Adrenal gland (tissue), 12 donors: ENCODE data around the gene PRKCH. TPM values are rescaled to one million over a fixed set of nuclear protein-coding genes. Genes with fewer than 3 reads are reported as not detected.

Experiments used
- DNase-seq, 7 donors: peaks; one replicate each; pipeline ENCODE4 v3.0.0-alpha.2; 2019 to 2020
- H3K27ac ChIP-seq, 5 donors: fragments of 200-600 bp; sonication (generic) in 4 of 5; 1 replicate in 3 of 5; 2 replicates in 2 of 5; pipeline versions ENCODE4 v1.5.1 to v1.8.0; 2016 to 2020; ENCODE audit warnings: mild to moderate bottlenecking in 1 of 5
- H3K27me3 ChIP-seq: fragments of 200-600 bp; 2 replicates; pipeline ENCODE4 v1.8.0; 2021
- H3K36me3 ChIP-seq, 2 donors: fragments of 200-600 bp; replicated peaks in 1 of 2; 1 replicate in 1 of 2; 2 replicates in 1 of 2; pipeline versions ENCODE4 v1.5.1 to v1.8.0; 2018 to 2022
- H3K4me1 ChIP-seq, 2 donors: fragments of 200-600 bp; replicated peaks in 1 of 2; 1 replicate in 1 of 2; 2 replicates in 1 of 2; pipeline versions ENCODE4 v1.5.1 to v1.8.0; 2018 to 2021
- H3K4me3 ChIP-seq, 4 donors: fragments of 200-600 bp; sonication (generic) in 3 of 4; one replicate each; pipeline ENCODE4 v1.5.1; 2016 to 2018
- H3K9me3 ChIP-seq, 3 donors: fragments of 200-600 bp; sonication (generic) in 1 of 3; replicated peaks in 1 of 3; 1 replicate in 2 of 3; 2 replicates in 1 of 3; pipeline versions ENCODE4 v1.5.1 to v1.8.0; 2016 to 2021
- POLR2A ChIP-seq, 2 donors: fragments of 450-650 bp; IDR thresholded peaks; one replicate each; pipeline ENCODE4 v1.6.1; 2017; ENCODE audit warnings: antibody characterized with exemption in 2 of 2, mild to moderate bottlenecking in 2 of 2, moderate library complexity in 1 of 2
- WGBS, 4 donors: extraction: QIAGEN DNeasy Blood & Tissue Kit in 2 of 4; methylation state at CpG; one replicate each; pipeline versions ENCODE4 v1.1.5 to v1.1.7; 2013 to 2017; 5-methylcytosine and 5-hydroxymethylcytosine counted together
- intact Hi-C, 2 donors: fragments of 100-400 bp; cut with DNase I; formaldehyde crosslinking; loops; one replicate each; pipeline versions ENCODE4 v1.14.1 to v1.15.0; 2022 to 2023
- polyA plus RNA-seq, 3 donors: library from polyadenylated mRNA; stranded (reverse); fragments of 200-250 nt in 2 of 3; fragments of 350-450 nt in 1 of 3; fragmentation: Illumina TruSeq in 1 of 3; extraction: RNeasy Lipid Tissue Mini Kit (QIAGEN cat#74804) in 1 of 3; gene quantifications; one replicate each; pipeline ENCODE4 v1.2.3, GENCODE V29; 2013 to 2014
- total RNA-seq, 9 donors: library from RNA; depleted of rRNA in 4 of 9; stranded (reverse); fragments of >200 nt in 4 of 9; fragments of 120-200 nt in 1 of 9; fragmentation: NEBNext Ultra II Directional in 1 of 9; extraction: Animal tissue kit (Norgen Biotek cat#: 25700) in 1 of 9; gene quantifications; one replicate each; pipeline versions ENCODE4 v1.1.0 to v1.2.4, GENCODE V29; 2013 to 2023
- TF ChIP-seq, protein P1 (sequence below), 6 experiments: fragments of 450-650 bp in 4 of 6; fragments of 200-600 bp in 2 of 6; sonication (generic) in 1 of 6; IDR thresholded peaks; 1 replicate in 5 of 6; 2 replicates in 1 of 6; pipeline versions ENCODE4 v1.5.1 to v1.8.0; 2016 to 2021; ENCODE audit warnings: antibody characterized with exemption in 6 of 6, mild to moderate bottlenecking in 2 of 6, moderate library complexity in 1 of 6
- donor health status: healthy with polysubstance abuse.
- donor health status: Bipolar disorder and iron deficiency.
- donor health status: DM: yes; HTN: yes; CAD: no.
- donor health status: DM: no; HTN: no; CAD: no.
- donor health status: DM: no; HTN: no; CAD: no.
- donor health status: DM: yes; HTN: yes; CAD: no.

Gene PRKCH
- total and polyA plus RNA-seq, 12 donors: 7.8 to 28.1 (median 17.0) TPM

DNA sequence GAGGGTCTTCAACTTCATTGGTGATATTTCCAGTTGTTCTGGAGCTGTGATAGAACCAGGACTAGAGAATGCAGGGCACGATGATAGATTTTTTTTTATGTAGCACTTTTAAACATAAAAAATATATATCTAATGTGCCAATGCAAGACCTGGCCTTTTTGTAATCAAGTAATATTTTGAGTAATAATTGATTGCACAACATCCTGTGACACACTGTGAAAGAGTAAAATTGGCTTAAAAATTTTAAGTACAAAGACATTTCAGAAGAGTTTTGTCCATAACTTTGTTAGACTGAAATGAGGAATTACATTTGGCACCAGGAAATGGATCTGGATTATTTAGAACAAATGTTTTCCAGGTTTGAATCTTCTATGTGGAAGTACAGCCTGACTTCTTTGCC is 22.1 kb downstream of the PRKCH start:
- H3K27ac ChIP-seq: peak overlapping the region in 3 of 5 donors; percentile 13 to 91 (median 67)
- WGBS, 4 donors: 64 to 69% (median 68%) methylated on average over 1 of the region's 1 CpG
- H3K4me1 ChIP-seq: peaks cover 0 to 9% of the 10 kb centered on the region in 2 donors
- H3K27me3 ChIP-seq: no peaks in the 10 kb centered on the region
- H3K9me3 ChIP-seq: no peaks in the 10 kb centered on the region
- no peaks in the 10 kb centered on the region for H3K36me3 ChIP-seq
- TF ChIP-seq, protein P1, sequence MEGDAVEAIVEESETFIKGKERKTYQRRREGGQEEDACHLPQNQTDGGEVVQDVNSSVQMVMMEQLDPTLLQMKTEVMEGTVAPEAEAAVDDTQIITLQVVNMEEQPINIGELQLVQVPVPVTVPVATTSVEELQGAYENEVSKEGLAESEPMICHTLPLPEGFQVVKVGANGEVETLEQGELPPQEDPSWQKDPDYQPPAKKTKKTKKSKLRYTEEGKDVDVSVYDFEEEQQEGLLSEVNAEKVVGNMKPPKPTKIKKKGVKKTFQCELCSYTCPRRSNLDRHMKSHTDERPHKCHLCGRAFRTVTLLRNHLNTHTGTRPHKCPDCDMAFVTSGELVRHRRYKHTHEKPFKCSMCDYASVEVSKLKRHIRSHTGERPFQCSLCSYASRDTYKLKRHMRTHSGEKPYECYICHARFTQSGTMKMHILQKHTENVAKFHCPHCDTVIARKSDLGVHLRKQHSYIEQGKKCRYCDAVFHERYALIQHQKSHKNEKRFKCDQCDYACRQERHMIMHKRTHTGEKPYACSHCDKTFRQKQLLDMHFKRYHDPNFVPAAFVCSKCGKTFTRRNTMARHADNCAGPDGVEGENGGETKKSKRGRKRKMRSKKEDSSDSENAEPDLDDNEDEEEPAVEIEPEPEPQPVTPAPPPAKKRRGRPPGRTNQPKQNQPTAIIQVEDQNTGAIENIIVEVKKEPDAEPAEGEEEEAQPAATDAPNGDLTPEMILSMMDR (IDR thresholded peaks at IDR 0.05): no peak
- no peak for TF ChIP-seq POLR2A (IDR thresholded peaks at IDR 0.05)
- DNase-seq: no peak
- no peak overlapping the region for H3K4me3 ChIP-seq
- intact Hi-C loops: no loop called here

DNA sequence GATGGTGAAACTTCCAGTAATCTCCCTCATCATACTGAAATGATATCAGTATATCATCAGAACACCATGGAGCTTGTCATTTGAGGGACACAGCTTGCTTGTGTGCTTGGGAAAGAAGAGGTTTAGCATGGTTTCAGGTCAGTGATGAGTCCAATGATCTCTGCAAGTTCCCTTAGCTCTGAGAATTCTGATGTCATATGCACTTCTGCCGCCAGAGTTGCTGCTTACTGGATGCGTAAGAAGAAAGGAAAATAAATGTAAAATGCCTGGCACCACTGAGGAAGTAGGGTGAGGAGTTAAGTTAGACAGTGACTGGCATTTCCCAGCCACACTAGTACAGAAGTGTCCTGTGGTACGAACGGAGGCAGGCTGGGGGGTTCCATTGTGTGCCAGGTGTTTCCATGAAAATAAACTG is 22.6 kb downstream of the PRKCH start:
- TF ChIP-seq, protein P1 (IDR thresholded peaks at IDR 0.05): peak in 1 of 6 experiments; percentile 7
- no peak for TF ChIP-seq POLR2A (IDR thresholded peaks at IDR 0.05)
- peak in 2 of 7 donors; percentile 21 to 57 for DNase-seq
- H3K27ac ChIP-seq: peak overlapping the region in 4 of 5 donors; percentile 13 to 91 (median 53)

DNA sequence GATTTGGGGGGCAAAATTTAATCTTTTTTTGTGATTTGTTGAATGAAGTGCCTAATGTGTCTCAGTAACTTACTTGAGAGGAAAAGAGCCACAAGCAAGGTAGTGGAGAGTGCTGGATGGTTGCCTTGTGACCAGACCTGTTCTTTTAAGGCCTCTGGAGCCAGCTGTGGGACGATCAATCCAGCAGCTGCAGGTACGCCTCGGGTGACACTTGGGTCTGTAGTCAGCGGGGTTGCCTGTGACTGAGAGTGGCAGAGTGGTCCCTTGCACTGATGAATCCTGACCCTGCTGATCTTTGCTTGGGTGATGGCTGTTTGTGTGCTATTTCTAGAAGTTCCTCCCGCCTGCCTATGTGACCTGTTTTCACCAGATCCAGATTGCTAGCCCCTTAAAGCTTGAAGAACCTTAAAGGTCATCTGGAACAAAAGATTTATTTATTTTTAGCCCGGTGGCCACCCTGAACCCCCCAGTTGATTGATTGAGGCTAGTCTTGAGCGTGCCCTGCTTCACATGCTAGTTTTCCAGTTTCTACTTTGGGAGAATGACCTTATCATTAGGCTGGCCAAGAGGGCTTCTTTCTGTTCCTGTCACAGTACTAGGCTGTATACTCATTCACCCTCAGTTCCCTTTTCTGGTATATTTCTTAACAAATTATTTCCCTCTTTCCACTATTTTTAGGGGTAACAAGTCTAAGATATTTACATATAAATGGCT is 23.2 kb downstream of the PRKCH start:
- no peak overlapping the region for H3K4me3 ChIP-seq
- H3K27me3 ChIP-seq: no peaks in the 10 kb centered on the region
- TF ChIP-seq POLR2A (IDR thresholded peaks at IDR 0.05): no peak
- TF ChIP-seq, protein P1 (IDR thresholded peaks at IDR 0.05): no peak
- H3K4me1 ChIP-seq: peaks cover 0 to 9% of the 10 kb centered on the region in 2 donors
- WGBS, 4 donors: 58 to 70% (median 65%) methylated on average over 6 to 7 of the region's 7 CpGs
- intact Hi-C loops: no loop called here
- no peaks in the 10 kb centered on the region for H3K36me3 ChIP-seq
- DNase-seq: no peak
- peak overlapping the region; percentile 10 to 91 (median 39) for H3K27ac ChIP-seq
- H3K9me3 ChIP-seq: no peaks in the 10 kb centered on the region

More for the DNA sequence above, 22.6 kb downstream of the PRKCH start:
- Histone ChIP-seq H3K4me3 (no peak overlapping the region), H3K36me3 (no peaks in the 10 kb centered on the region), H3K27me3 (no peaks in the 10 kb centered on the region), H3K4me1 (peaks cover 0 to 9% of the 10 kb centered on the region in 2 donors), H3K9me3 (no peaks in the 10 kb centered on the region)
- intact Hi-C loops: no loop called here
- WGBS, 4 donors: 68 to 85% (median 73%) methylated on average over 4 of the region's 4 CpGs

DNA sequence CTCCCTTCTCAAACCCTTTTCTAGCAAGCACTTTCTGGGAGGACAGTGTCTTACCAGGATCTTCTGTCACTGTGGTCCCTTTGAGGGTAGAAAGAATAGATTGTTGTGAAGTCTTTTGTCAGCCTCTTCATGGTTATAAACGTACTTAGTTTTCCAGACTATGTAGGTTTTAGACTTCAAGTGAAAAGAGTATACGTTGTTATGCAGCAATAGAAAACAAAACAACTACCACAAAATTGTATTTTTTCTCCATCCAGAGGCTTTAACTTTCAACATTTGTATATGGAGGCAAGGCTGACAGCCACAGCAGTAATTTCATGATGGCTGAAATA is 23.7 kb downstream of the PRKCH start:
- no peak for DNase-seq
- no peaks in the 10 kb centered on the region for H3K36me3 ChIP-seq
- intact Hi-C loops: no loop called here
- H3K27ac ChIP-seq: peak overlapping the region in 2 of 5 donors; percentile 67 to 91
- H3K4me3 ChIP-seq: no peak overlapping the region
- 55 to 69% (median 59%) methylated on average over 2 of the region's 2 CpGs for WGBS, 4 donors
- H3K27me3 ChIP-seq: no peaks in the 10 kb centered on the region
- TF ChIP-seq, protein P1 (IDR thresholded peaks at IDR 0.05): no peak
- no peak for TF ChIP-seq POLR2A (IDR thresholded peaks at IDR 0.05)
- no peaks in the 10 kb centered on the region for H3K9me3 ChIP-seq
- peaks cover 0 to 9% of the 10 kb centered on the region in 2 donors for H3K4me1 ChIP-seq
